Measurements from ENCODE around the gene MOSPD3.

GRCh38 chr7:100576384-100576993, 35.9 kb upstream of the MOSPD3 start:
- no peak for TF ChIP-seq CTCF (IDR thresholded peaks at IDR 0.05; ENCODE audit: extremely low read depth in 1 of 2, insufficient read depth in 1 of 2, low read depth in 1 of 2, low read length in 2 of 2)
- no peak for TF ChIP-seq POLR2A (IDR thresholded peaks at IDR 0.05; ENCODE audit: low read depth, low read length)
- TF ChIP-seq EZH2 (IDR thresholded peaks at IDR 0.05; ENCODE audit: borderline replicate concordance, low read depth, low read length, severe bottlenecking), result no peak
- no peak for TF ChIP-seq POLR2AphosphoS5 (IDR thresholded peaks at IDR 0.05; ENCODE audit: insufficient read depth, low read depth, low read length)
- TF ChIP-seq MYC (IDR thresholded peaks at IDR 0.05; ENCODE audit: low read depth, low read length), result no peak

All from endothelial cell of umbilical vein (primary cell).